Nephron progenitor cell (in vitro differentiated cells): ENCODE measurements around the gene RIMBP2.
A peak's percentile ranks its signal among the peaks of the same experiment; 100 is the strongest.

Experiments
- DNase-seq: peaks from one replicate; pipeline ENCODE4 v3.0.0; 2021
- H3K27ac Mint-ChIP-seq: 2 replicates; pipeline ENCODE4 v1.8.0; 2021; ENCODE audit warnings: mild to moderate bottlenecking, moderate library complexity, mixed read lengths
- H3K27me3 Mint-ChIP-seq: 2 replicates; pipeline ENCODE4 v1.8.0; 2021; ENCODE audit warnings: mild to moderate bottlenecking, low read depth, mixed read lengths; ENCODE audit not compliant: poor library complexity
- H3K36me3 Mint-ChIP-seq: 2 replicates; pipeline ENCODE4 v1.8.0; 2021; ENCODE audit warnings: low read depth, mixed read lengths
- H3K4me1 Mint-ChIP-seq: 2 replicates; pipeline ENCODE4 v1.8.0; 2021; ENCODE audit warnings: mixed read lengths
- H3K4me3 Mint-ChIP-seq: 2 replicates; pipeline ENCODE4 v1.8.0; 2021; ENCODE audit warnings: mild to moderate bottlenecking, moderate library complexity, mixed read lengths
- H3K9me3 Mint-ChIP-seq: 2 replicates; pipeline ENCODE4 v1.8.0; 2021; ENCODE audit warnings: mild to moderate bottlenecking, moderate library complexity, mixed read lengths
- CTCF ChIP-seq: fragments of 200-600 bp; sonication (generic); IDR thresholded peaks from 2 replicates; pipeline ENCODE4 v1.5.0; 2021; ENCODE audit warnings: antibody characterized with exemption

The RIMBP2 gene

DNA sequence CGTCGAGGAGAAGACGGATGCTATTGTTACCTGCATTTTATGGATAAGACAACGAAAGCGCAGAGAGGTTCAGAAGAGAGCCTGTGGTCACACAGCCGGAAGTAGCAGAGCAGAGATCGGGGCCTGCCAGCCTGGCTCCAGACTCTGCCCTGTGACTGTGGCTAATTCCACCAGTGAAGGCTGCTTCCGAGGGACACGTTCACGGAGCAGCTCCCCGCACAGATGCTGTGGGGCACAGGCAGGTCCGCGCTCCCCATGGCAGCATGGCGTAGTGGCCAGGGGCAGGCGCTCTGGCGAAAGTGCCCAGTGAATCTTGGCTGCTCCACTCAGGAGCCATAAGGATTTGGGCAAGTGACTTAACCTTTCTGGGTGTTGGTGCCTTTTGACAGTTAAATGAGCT, 9.8 kb downstream of the RIMBP2 start:
- Mint-ChIP-seq H3K4me3 (no peak overlapping the region), H3K9me3 (no peaks in the 10 kb centered on the region), H3K27me3 (peaks cover 31% of the 10 kb centered on the region), H3K36me3 (no peaks in the 10 kb centered on the region), H3K27ac (peak overlapping the region; percentile 35), H3K4me1 (peaks cover 47% of the 10 kb centered on the region)
- no peak for DNase-seq
- no peak for TF ChIP-seq CTCF

DNA sequence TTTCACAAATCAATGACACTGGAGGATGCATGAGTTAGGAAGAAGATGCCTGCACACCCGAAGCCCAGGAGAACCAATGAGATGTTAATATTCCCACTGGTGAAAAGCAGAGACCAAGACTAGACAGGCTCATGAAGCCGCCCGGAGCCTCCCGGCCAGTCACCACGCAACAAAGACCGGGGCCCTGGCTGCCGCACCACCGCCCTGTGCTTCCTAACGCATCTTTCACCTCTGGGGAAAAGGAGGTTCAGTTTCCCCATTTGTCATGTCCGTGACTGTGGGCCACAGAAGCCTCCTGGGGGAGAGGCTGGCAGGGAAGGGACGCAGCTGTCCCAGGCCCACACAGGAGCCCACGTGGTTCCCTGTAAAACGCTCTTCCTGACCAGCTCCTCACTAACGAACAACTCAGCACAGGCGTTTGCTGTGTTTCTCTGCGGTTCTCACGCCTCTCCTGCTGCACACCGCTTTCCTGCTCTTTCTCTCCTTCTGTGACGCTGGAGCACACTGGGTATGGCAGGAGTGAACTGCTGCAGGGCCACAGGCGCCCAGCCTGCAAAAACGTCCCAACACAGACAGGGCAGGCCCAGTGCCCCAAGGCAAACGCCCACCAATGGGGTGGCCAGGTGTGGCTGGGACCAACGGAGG, 10.8 kb downstream of the RIMBP2 start:
- no peak for DNase-seq
- peaks cover 48% of the 10 kb centered on the region for H3K4me1 Mint-ChIP-seq
- H3K36me3 Mint-ChIP-seq = no peaks in the 10 kb centered on the region
- H3K9me3 Mint-ChIP-seq = no peaks in the 10 kb centered on the region
- H3K27ac Mint-ChIP-seq = no peak overlapping the region
- no peak for TF ChIP-seq CTCF
- peaks cover 24% of the 10 kb centered on the region for H3K27me3 Mint-ChIP-seq
- H3K4me3 Mint-ChIP-seq = no peak overlapping the region

DNA sequence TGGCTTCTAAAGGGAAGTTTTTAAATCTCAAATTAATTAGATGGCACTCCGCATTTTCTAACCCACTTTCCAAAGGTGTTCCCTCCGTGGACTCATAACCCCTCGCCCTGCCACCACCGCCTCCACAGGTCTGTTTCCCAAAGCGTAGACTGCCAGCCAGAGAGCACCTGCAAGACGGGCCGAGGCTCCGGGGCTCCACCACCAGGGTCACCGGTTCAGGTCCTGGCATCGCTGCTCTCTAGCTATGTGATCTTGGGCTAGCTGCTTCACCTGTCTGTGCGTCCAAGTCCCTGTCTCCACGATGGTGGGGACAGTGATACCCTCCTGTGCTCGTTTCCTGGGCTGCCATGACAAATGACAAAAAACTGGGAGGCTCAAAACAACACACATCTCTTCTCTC, 11.5 kb downstream of the RIMBP2 start:
- H3K27ac Mint-ChIP-seq = no peak overlapping the region
- H3K36me3 Mint-ChIP-seq = no peaks in the 10 kb centered on the region
- H3K9me3 Mint-ChIP-seq = peaks cover 4% of the 10 kb centered on the region
- peaks cover 46% of the 10 kb centered on the region for H3K4me1 Mint-ChIP-seq
- H3K4me3 Mint-ChIP-seq = no peak overlapping the region
- H3K27me3 Mint-ChIP-seq = peaks cover 25% of the 10 kb centered on the region
- no peak for TF ChIP-seq CTCF
- DNase-seq = no peak

DNA sequence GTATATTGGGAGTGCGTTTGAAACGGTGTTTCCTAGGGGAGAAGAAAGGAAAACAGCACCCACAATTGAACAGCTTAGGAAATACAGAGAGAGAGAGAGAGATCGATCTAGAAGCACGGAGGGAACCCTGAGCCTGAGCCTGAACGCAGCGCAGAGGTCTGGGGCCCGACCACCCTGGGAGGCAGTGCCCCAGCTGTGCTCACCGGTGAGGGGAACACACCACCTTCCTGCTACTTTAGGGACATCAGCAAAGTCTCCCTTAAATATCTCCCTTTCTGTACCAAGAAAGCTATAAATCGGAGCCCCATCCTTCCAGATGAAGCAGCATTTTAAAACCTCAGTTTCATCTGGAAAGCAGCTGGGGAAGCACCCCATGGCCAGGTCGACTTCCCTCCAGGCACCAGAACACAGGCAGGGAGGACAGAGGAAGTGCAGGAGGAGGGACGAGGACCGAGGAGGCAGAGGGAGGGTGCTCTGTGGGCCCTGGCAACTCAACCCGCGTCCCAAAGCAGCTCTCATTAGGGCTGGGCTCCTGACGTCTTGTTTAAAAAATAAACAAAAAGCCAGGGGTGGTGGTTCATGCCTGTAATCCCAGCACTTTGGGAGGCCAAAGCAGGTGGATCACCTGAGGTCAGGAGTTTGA, 12.2 kb downstream of the RIMBP2 start:
- Mint-ChIP-seq H3K4me3 (peak overlapping the region; percentile 24), H3K9me3 (peaks cover 4% of the 10 kb centered on the region), H3K27me3 (peaks cover 21% of the 10 kb centered on the region), H3K36me3 (no peaks in the 10 kb centered on the region), H3K4me1 (peaks cover 46% of the 10 kb centered on the region), H3K27ac (peak overlapping the region; percentile 79)
- no peak for TF ChIP-seq CTCF
- DNase-seq = no peak

DNA sequence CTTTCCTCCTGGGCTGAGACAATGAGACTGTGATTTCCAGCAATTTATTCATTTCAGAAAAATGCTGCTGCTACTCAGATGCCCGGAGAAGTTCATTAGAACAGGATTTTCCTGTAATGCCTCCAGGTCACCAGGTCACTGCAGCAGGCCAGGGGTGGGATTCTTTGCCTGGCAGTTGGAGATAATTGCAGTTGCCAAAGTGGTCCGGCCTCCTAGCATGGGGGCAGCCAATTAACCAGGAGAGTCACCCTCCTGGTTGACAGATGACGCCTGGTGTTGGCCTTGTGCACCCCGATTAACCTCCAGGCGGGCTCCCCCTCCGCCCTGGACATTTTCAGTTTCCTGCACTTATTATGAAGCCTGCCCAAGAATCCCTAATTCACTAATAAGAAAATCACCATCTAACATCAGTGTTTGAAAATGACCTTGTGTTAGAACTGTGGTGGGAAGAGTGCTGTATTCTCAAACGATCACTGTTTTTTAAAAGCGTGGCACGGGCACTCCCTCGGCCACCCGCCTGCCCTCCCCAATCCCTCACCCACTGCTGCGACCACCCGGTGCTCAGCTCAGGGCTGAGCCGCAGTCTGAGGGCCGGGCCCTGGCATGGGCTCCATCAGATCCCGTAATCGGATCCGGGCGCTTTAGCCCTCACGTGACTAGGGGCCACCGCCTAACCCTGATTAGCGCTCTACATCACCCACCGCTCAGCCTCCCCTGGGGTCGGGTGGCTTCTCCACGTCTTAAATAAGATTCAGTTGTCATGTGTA, 12.9 kb downstream of the RIMBP2 start:
- Mint-ChIP-seq H3K4me3 (peak overlapping the region; percentile 24), H3K4me1 (peaks cover 46% of the 10 kb centered on the region), H3K27ac (peak overlapping the region; percentile 79), H3K9me3 (peaks cover 4% of the 10 kb centered on the region), H3K36me3 (no peaks in the 10 kb centered on the region), H3K27me3 (peaks cover 21% of the 10 kb centered on the region)
- no peak for TF ChIP-seq CTCF
- DNase-seq = no peak
